ENCODE results near the gene PIH1D1. TPM values are rescaled to one million over a fixed set of nuclear protein-coding genes. Genes with fewer than 3 reads are reported as not detected.
A peak's percentile ranks its signal among the peaks of the same experiment; 100 is the strongest.

The PIH1D1 gene
- total and polyA plus RNA-seq, 2 of the 8 experiments (the other 6 are each of a cell fraction or from before 2014, with no cell fraction given), result 146 to 195 TPM

- TF ChIP-seq JUN (IDR thresholded peaks at IDR 0.05; ENCODE audit: low read depth, low read length), result no peak
- TF ChIP-seq E2F6 (IDR thresholded peaks at IDR 0.05), result peak; percentile 48
- TF ChIP-seq GTF2F1 (IDR thresholded peaks at IDR 0.05; ENCODE audit: borderline replicate concordance, low read depth, low read length), result no peak
These were observed 1.6 kb upstream of the PIH1D1 start, which contains the start of gene ALDH16A1 (continued) for GRCh38 chr19:49453013-49453756.

All from H1 (cell line).